HCT116 (cell line): ENCODE results near the gene GPR142.

Source experiments
- CTCF ChIP-seq, 3 experiments: fragments of 200-600 bp in 1 of 3; sonication (generic) in 1 of 3; IDR thresholded peaks in 2 of 3; conservative IDR thresholded peaks in 1 of 3; 2 replicates each; pipeline ENCODE4 v1.5.1; 2012 to 2017; ENCODE audit warnings: low read depth in 2 of 3, low read length in 2 of 3, antibody characterized with exemption in 1 of 3, borderline replicate concordance in 1 of 3, control low read depth in 1 of 3, mild to moderate bottlenecking in 1 of 3, mixed read lengths in 1 of 3, mixed run types in 1 of 3, moderate library complexity in 1 of 3; ENCODE audit not compliant: insufficient read depth in 1 of 3
- RAD21 ChIP-seq: IDR thresholded peaks from 2 replicates; pipeline ENCODE4 v1.6.1; 2012; ENCODE audit warnings: low read depth, mild to moderate bottlenecking

GRCh38 chr17:74332017-74332650, 35.2 kb upstream of the GPR142 start:
- no peak for TF ChIP-seq RAD21
- no peak for TF ChIP-seq CTCF (IDR thresholded peaks at IDR 0.05 in 2 of 3, conservative IDR thresholded peaks at IDR 0.05 in 1 of 3; ENCODE audit: borderline replicate concordance in 1 of 3, insufficient read depth in 1 of 3, low read depth in 2 of 3, low read length in 2 of 3)
